DND-41 (cell line): ENCODE measurements around the gene NETO2.

Experiments
- EZH2 ChIP-seq: IDR thresholded peaks from 3 replicates; pipeline ENCODE4 v1.6.1; 2012; ENCODE audit warnings: borderline replicate concordance, low read depth, mild to moderate bottlenecking, moderate library complexity, low read length, inconsistent platforms; ENCODE audit not compliant: severe bottlenecking
- TF ChIP-seq, protein P1 (sequence below): IDR thresholded peaks from 2 replicates; pipeline ENCODE4 v1.5.1; 2012; ENCODE audit warnings: borderline replicate concordance, low read length, moderate library complexity, mild to moderate bottlenecking; ENCODE audit not compliant: poor library complexity, severe bottlenecking; ENCODE audit errors: extremely low read depth

DNA sequence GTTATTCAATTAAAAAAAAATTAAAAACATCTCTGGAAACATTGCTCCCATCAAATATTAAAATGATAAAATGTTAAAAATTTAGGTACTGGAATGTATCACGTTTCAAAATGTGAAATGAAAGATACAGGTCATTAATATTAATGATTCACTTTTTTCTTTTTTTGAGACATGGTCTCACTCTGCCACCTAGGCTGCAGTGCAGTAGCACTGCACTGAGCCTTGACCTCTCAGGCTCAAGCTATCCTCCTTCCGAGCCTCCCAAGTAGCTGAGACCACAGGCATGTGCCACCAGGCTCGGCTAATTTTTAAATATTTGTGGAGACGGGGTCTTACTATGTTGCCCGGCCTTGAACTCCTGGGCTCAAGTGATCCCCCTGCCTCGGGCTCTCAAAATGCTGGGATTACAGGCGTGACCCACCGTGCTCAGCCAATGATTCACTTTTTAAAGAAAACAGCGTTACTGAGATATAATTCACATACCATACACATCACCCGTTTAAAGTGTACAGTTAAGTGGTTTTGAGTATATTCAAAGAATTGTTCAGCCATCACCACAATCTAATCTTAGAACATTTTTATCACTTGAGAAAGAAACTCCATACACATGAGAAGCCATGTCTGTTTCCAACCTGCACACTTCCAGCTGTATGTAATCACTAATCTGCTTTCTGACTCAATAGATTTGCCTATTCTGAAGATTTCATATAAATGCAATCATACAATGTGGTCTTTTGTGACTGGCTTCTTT, 19.1 kb upstream of the NETO2 start:
- TF ChIP-seq, protein P1, sequence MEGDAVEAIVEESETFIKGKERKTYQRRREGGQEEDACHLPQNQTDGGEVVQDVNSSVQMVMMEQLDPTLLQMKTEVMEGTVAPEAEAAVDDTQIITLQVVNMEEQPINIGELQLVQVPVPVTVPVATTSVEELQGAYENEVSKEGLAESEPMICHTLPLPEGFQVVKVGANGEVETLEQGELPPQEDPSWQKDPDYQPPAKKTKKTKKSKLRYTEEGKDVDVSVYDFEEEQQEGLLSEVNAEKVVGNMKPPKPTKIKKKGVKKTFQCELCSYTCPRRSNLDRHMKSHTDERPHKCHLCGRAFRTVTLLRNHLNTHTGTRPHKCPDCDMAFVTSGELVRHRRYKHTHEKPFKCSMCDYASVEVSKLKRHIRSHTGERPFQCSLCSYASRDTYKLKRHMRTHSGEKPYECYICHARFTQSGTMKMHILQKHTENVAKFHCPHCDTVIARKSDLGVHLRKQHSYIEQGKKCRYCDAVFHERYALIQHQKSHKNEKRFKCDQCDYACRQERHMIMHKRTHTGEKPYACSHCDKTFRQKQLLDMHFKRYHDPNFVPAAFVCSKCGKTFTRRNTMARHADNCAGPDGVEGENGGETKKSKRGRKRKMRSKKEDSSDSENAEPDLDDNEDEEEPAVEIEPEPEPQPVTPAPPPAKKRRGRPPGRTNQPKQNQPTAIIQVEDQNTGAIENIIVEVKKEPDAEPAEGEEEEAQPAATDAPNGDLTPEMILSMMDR, result no peak
- no peak for TF ChIP-seq EZH2
